Cardiac muscle cell (in vitro differentiated cells and primary cell): Measurements from ENCODE around the gene COPZ1. TPM values are rescaled to one million over a fixed set of nuclear protein-coding genes. Genes with fewer than 3 reads are reported as not detected.

Experiments used
- DNase-seq, 2 donors: peaks; one replicate each; pipeline versions ENCODE4 v3.0.0 to v3.0.0-alpha.2; 2010 to 2017; ENCODE audit warnings: low read depth in 1 of 2, low spot score in 1 of 2
- H3K27ac ChIP-seq: fragments of 200-600 bp; sonication (generic); 2 replicates; pipeline ENCODE4 v1.5.1; 2016
- H3K27me3 ChIP-seq: fragments of 200-600 bp; sonication (generic); 2 replicates; pipeline ENCODE4 v1.6.0; 2016; ENCODE audit warnings: control low read depth
- H3K36me3 ChIP-seq: fragments of 200-600 bp; sonication (generic); 2 replicates; pipeline ENCODE4 v1.5.1; 2016; ENCODE audit warnings: control low read depth
- H3K4me1 ChIP-seq: fragments of 200-600 bp; sonication (generic); 2 replicates; pipeline ENCODE4 v1.8.1; 2017; ENCODE audit warnings: low read depth, mild to moderate bottlenecking, mixed run types
- H3K4me3 ChIP-seq: fragments of 200-600 bp; sonication (generic); 2 replicates; pipeline ENCODE4 v1.5.1; 2016; ENCODE audit warnings: mild to moderate bottlenecking
- H3K9me3 ChIP-seq: fragments of 200-600 bp; sonication (generic); 2 replicates; pipeline ENCODE4 v1.5.1; 2017; ENCODE audit warnings: low read depth, mild to moderate bottlenecking, control low read depth
- CTCF ChIP-seq: IDR thresholded peaks from 2 replicates; pipeline ENCODE4 v1.5.1; 2012; ENCODE audit warnings: low read depth, mild to moderate bottlenecking, low read length
- polyA plus RNA-seq: library from polyadenylated mRNA; unstranded; fragments of >200 nt; fragmentation: Nextera tagmentation; extraction: Ambion mirVana; gene quantifications from 2 replicates; pipeline ENCODE4 v1.2.1, GENCODE V29; 2016
- total RNA-seq: library from RNA; depleted of rRNA; stranded (reverse); fragments of >200 nt; gene quantifications from 2 replicates; pipeline ENCODE4 v1.2.3, GENCODE V29; 2016

The COPZ1 gene
- total and polyA plus RNA-seq, 2 experiments from 2014 or later = 152 to 213 TPM

DNA sequence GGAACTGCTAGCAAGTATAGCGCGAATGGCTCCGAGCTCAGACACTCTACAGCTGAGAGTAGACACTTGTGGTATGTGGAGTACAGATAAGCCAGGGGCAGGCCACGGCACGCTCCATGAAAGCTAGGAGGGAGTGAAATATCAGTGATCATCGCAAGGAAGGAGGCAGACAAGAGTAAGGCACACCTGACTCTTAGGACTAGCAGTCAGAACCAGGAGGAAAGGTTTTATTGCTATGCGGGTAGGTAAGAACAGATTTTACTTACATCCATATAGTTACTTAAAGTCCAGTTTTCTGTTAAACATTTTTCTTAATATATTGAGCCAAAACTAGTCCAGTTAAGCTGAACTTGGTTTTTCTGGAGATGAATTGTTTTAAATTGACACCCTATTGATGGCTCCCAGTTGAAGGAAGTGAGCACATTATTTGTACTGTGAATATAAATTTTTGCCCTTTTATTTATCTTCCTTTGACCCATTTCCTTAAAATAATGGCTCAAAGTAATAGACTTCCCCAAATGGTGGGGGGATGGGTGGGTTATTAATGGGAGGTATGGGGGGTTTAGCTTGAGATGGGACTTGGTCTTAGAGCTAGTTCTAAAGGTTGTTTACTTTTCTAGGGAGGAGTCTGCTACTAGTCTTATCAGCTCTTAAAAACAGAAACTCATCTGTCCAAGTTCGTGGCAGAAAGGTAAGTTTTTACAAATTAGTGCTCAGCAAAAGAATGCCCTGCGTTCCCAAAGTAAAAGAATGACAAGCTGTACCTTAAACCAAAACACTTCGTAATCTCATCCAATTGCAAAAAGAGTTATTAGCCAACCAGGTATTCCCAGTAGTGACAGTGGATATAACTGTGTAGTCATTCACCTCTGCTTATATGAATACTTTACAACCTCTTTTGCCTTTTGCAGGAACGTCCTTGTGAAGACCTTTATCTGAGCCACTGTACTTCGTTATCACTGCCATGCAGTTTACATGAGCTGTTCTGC lies 38.6 kb upstream of the COPZ1 start:
- peak overlapping the region; percentile 71 for H3K27ac ChIP-seq
- DNase-seq = peak; percentile 49 to 77
- H3K27me3 ChIP-seq = no peaks in the 10 kb centered on the region
- no peaks in the 10 kb centered on the region for H3K9me3 ChIP-seq
- H3K36me3 ChIP-seq = peaks cover 55% of the 10 kb centered on the region
- peak overlapping the region; percentile 2 for H3K4me3 ChIP-seq
- H3K4me1 ChIP-seq = peaks cover 46% of the 10 kb centered on the region
- TF ChIP-seq CTCF = no peak

- Histone ChIP-seq H3K27me3 (no peaks in the 10 kb centered on the region), H3K9me3 (no peaks in the 10 kb centered on the region), H3K4me3 (no peak overlapping the region), H3K36me3 (peaks cover 50% of the 10 kb centered on the region), H3K4me1 (peaks cover 38% of the 10 kb centered on the region), H3K27ac (peak overlapping the region; percentile 71)
- TF ChIP-seq CTCF = no peak
- DNase-seq = no peak
These were observed 37.4 kb upstream of the COPZ1 start for GRCh38 chr12:54287261-54288157.

DNA sequence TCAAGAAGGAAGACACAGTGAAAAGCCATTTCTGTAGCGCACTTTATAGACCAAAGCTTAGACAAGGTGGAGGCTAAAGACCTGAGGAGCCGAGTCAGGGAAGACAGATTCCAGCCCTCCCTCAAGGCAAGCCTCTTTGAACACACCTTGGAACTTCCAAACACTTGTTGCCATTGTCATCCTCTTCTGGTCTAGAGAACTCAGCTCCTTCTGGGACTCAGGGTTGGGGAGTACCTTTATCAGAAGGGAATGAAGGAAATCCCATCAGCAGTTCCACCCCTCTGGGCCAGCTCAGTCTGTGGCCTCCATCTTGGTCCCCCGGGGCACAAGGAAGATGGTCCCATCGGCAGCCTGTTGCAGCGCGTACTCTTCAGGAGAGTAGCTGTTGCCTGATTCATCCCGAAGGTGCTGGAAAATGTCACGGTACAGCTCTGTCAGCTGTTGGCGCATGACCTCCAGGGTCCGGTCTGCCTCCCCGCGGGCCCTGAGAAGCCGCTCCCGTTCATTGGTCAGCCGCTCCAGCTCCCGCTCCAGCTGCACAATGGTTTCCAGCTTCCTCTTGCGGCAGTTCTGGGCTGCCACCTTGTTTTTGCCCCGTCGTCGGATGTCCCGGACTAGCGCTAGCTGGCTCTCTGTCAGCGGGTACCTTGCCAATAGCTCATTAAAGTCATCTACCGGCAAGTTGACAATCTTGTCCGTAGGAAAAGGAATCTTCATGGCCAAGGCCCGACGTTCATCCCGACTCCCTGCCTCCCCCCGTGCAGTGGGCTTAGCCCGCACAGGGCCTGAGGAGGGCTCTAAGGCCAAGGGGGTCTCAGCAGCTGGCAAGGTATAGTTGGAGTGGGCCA lies 32.6 kb upstream of the COPZ1 start:
- Histone ChIP-seq H3K9me3 (no peaks in the 10 kb centered on the region), H3K4me3 (no peak overlapping the region), H3K27me3 (no peaks in the 10 kb centered on the region), H3K4me1 (peaks cover 24% of the 10 kb centered on the region), H3K27ac (no peak overlapping the region), H3K36me3 (peaks cover 13% of the 10 kb centered on the region)
- TF ChIP-seq CTCF = no peak
- no peak for DNase-seq

DNA sequence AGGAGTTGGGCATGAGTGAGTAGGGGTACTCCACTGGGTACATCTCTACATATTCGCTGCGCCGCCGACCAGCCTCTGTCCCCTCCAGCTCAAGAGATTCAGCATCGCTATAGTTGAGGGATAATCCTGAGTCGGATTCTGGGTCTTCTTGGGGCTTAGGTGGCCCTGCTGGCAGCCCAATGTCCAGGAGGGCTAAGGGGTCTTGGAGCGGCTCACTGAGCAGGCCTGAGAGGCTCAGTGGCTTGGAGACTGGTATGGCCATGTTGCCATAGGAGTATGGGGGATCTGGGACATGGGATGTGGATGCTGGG lies 32.0 kb upstream of the COPZ1 start:
- no peak for TF ChIP-seq CTCF
- no peak overlapping the region for H3K27ac ChIP-seq

More for the DNA sequence above, 32.0 kb upstream of the COPZ1 start:
- H3K9me3 ChIP-seq = no peaks in the 10 kb centered on the region
- no peak overlapping the region for H3K4me3 ChIP-seq
- peaks cover 24% of the 10 kb centered on the region for H3K4me1 ChIP-seq
- peaks cover 7% of the 10 kb centered on the region for H3K36me3 ChIP-seq
- DNase-seq = no peak
- H3K27me3 ChIP-seq = no peaks in the 10 kb centered on the region
